NCI-H1436 treated with DMSO at 0.1 percent for 48 hours (cell line): ENCODE results near the gene TECPR2.

Source experiments
- DNase-seq: peaks from one replicate; lab custom pipeline; 2025; lab: John Stamatoyannopoulos, UW

The TECPR2 gene

DNA sequence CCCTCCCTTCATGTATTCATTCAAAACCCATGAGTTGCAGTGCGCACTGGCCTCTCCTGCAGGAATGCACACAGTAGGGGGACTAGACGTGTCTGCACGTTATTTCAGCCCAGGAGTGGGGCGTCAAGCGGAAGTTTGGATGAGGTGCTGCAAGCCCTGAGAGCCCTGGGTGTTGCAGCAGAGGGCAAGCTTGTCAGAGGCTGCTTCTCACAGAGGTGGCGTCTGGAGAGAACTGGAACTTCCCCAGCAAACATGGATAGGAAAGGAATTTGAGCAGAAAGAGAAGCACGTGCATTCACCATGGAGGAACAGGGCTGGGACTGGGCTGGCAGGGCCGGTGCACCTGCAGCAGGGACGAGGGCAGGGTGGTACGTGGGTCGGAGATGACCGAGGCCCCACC is 64.9 kb downstream of the TECPR2 start:
- no peak for DNase-seq

GRCh38 chr14:102430212-102430908 is 67.6 kb downstream of the TECPR2 start:
- no peak for DNase-seq

DNA sequence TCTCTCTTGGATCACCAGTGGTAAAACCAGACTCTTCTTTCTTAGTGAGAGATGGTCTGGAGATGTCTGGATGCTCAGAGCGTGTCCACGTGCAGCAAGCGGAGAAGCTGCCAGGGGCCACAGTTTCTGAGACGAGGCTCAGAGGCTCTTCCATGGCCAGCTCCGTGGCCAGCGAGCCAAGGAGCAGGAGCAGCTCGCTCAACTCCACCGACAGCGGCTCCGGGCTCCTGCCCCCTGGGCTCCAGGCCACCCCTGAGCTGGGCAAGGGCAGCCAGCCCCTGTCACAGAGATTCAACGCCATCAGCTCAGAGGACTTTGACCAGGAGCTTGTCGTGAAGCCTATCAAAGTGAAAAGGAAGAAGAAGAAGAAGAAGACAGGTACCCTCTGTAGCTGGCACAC is 69.0 kb downstream of the TECPR2 start:
- DNase-seq, result no peak

- DNase-seq, result no peak
Observed at GRCh38 chr14:102434647-102435175, 72.0 kb downstream of the TECPR2 start.

DNA sequence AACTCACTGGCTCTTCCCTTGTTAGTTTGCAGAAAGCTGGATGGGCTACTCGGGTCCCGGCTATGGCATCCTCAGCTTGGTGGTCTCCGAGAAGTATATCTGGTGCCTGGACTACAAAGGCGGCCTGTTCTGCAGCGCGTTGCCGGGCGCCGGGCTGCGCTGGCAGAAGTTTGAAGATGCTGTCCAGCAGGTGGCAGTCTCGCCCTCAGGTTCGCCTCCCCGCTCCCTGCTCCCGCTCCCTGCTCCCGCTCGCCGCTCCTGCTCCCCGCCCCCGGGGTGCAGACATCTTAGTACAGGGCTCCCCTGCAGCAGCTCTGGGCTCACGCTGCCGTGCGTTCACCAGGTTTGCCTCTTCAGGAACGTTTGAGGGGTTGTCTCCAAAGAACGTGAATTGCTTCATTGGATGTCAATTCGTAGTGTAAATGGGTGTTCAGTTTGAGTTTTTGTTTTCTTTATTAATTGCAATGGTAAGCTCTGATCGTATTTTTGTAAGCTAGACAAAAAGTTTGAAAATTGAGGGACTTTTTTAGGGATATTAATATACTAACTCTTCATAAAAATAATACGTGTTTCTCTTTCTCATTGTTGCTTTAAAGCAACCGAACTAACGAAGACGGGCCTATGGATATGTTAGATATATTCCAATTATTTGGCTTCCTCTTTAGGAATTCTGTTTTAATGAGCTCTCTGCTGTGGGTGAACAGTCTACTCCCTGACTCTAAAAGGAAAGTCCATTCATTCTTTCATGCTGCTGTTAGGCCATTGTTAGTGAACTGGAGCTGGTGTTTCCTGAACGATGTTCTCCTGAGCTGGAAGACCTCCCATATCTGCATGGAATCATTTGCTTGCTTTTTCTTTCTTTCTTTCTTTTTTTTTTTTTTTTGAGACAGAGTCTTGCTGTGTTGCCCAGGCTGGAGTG is 75.5 kb downstream of the TECPR2 start:
- DNase-seq, result no peak

GRCh38 chr14:102439556-102439955 is 76.8 kb downstream of the TECPR2 start:
- DNase-seq, result no peak

GRCh38 chr14:102440392-102440791 is 77.7 kb downstream of the TECPR2 start:
- no peak for DNase-seq

- DNase-seq, result no peak
Observed at GRCh38 chr14:102442241-102443211, 79.8 kb downstream of the TECPR2 start.

GRCh38 chr14:102445066-102445465 is 82.3 kb downstream of the TECPR2 start:
- DNase-seq, result no peak

- no peak for DNase-seq
Observed at GRCh38 chr14:102445641-102446040, 82.9 kb downstream of the TECPR2 start.

DNA sequence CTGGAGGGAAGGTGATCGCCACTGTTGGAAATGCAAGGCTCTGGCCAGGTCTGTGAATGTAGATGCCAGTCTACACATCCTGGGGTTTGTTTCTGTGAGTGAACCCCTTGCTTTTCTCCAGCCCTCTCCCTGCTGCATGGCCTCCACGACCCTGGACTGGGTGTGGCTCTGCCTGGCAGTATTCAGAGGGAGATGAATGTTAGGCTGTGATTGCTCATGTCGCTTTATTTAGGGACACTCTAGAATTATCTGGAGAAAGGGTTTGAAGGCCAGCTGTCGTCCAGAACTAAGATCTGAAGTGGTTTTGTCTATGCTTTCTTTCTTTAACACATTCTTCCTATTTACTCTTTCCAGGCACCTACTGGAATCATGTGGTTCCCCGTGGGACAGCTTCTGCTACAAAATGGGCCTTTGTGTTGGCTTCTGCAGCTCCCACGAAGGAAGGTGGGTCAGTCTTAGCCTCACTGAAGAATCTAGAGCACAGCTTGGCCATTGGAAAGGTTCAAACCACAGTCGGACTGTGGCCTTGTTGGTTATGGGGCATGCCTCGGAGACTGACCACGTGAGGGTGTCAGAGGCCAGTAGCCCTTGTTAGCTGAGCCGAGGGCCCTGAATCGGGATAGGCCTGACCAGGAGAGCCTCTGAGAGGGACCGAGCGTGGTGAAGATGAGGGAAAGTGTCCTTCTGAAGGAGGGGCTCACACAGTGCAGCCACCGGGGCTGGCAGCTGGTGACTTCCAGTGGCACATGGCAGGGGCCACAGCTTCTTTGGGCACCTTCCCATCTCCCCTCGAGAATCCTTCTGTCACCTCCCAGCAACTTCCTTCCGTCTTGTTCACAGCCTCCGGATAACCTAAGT is 87.7 kb downstream of the TECPR2 start:
- no peak for DNase-seq

- DNase-seq, result no peak
Observed at GRCh38 chr14:102451064-102451352, 88.3 kb downstream of the TECPR2 start.

GRCh38 chr14:102452302-102452701 is 89.6 kb downstream of the TECPR2 start:
- DNase-seq, result no peak

GRCh38 chr14:102454711-102455110 is 92.0 kb downstream of the TECPR2 start:
- no peak for DNase-seq

GRCh38 chr14:102457509-102457908 is 94.8 kb downstream of the TECPR2 start:
- no peak for DNase-seq

- no peak for DNase-seq
Observed at GRCh38 chr14:102461490-102462338, 99.0 kb downstream of the TECPR2 start.

- DNase-seq, result no peak
Observed at GRCh38 chr14:102462391-102462790, 99.7 kb downstream of the TECPR2 start.

DNA sequence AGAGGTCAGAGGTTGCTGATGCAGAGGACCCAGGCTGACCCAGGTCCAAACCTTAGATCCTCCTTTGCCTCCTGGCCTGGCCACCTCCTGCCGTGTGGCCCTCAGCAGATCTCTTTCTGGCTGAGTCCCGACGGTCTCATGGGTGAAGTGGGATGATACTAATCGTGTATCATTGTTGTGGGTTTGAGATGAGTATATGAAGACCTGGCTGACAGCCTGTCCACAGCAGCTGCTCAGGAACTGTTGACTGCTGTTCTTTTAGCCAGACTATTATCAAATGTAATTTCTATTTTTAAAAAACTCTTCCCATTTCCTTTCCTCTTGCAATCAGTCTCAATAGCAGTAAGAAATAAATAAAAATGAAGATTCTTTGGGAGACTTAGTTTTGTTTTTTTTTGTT is 101.3 kb downstream of the TECPR2 start:
- no peak for DNase-seq

GRCh38 chr14:102464846-102465341 is 102.2 kb downstream of the TECPR2 start:
- no peak for DNase-seq

DNA sequence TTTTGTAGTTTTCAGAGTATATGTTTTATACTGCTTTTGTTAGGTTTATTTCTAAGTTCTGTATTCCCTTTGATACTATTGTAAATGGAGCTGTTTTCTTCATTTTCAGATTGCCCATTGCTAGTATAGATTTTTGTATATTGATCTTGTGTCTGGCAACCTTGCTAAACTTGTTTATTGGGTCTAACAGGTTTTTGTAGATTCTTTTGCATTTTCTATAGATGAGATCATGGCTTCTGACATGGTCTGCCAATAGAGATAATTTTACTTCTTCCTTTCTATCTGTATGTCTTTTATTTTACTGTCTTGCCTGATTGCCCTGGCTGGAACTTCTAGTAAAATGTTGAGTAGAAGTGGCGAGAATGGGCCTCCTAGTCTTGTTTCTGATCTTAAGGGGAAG is 106.5 kb downstream of the TECPR2 start:
- DNase-seq, result no peak
